ENCODE data around the gene MUC6. TPM values are rescaled to one million over a fixed set of nuclear protein-coding genes. Genes with fewer than 3 reads are reported as not detected.

MUC6 gene
- total and polyA plus RNA-seq, 10 of the 15 experiments (the other 5 are each of a cell fraction or from before 2014, with no cell fraction given) = 0.03 TPM; not detected in 8

- CTCF ChIA-PET = no interaction called here
- RAD21 ChIA-PET (ENCODE audit: unreplicated experiment) = no interaction called here
- intact Hi-C loops (cut with micrococcal nuclease; ENCODE audit: unreplicated experiment) (no loop called here), in situ Hi-C loops (cut with MboI) (no loop called here)
- no peaks in the 10 kb centered on the region for H3K9me3 ChIP-seq (replicated peaks; ENCODE audit: control insufficient read depth, insufficient read depth, low read length)
- H4K20me1 ChIP-seq (ENCODE audit: control insufficient read depth, insufficient read depth) = no peaks in the 10 kb centered on the region
- H3K9ac ChIP-seq (ENCODE audit: control insufficient read depth, insufficient read depth, low read length) = no peak overlapping the region
- DNase-seq (ENCODE audit: low read depth, low spot score) (no peak), ATAC-seq (peak; percentile 78), FAIRE-seq (no peak)
- peaks cover 7 to 20% of the 10 kb centered on the region in 2 experiments; a peak in 3 of 4 replicates for H3K36me3 ChIP-seq (ENCODE audit: control insufficient read depth in 2 of 2, insufficient read depth in 2 of 2, low read length in 1 of 2)
- SMC1A ChIA-PET (ENCODE audit: uncharacterized antibody, unreplicated experiment) = no interaction called here
- WGBS (ENCODE audit: insufficient coverage, insufficient replicate concordance, low lambda C conversion rate, missing lambda C conversion rate) = 39% methylated on average over 10 of the region's 10 CpGs
- no peak overlapping the region for H3K4me3 ChIP-seq
- no peaks in the 10 kb centered on the region for H3K79me2 ChIP-seq (ENCODE audit: control insufficient read depth, insufficient read depth, low read length)
- peaks cover 19% of the 10 kb centered on the region for H3K4me1 ChIP-seq (ENCODE audit: control insufficient read depth, insufficient read depth, low read length)
- 0 out of 2 replicates have a peak overlapping the region, but pooled peaks have one; percentile 30 for H3K4me2 ChIP-seq (ENCODE audit: control insufficient read depth, insufficient read depth)
- BruUV-seq (replicated peaks) = no TSS peak
- H3K27ac ChIP-seq (ENCODE audit: control insufficient read depth, insufficient read depth) = peak overlapping the region; percentile 46
- POLR2A ChIA-PET = interaction anchor here (0.5 kb wide), 2 partner anchors 69 to 140 kb away, joined by 4 to 7 read pairs; no protein-coding TSS in a partner anchor
- no peak overlapping the region for H2AFZ ChIP-seq (ENCODE audit: control insufficient read depth, low read depth, low read length)
- no peaks in the 10 kb centered on the region for H3K27me3 ChIP-seq (replicated peaks in 1 of 2; ENCODE audit: control insufficient read depth in 2 of 2, insufficient read depth in 2 of 2, low read length in 1 of 2)
- TF ChIP-seq, protein P1, sequence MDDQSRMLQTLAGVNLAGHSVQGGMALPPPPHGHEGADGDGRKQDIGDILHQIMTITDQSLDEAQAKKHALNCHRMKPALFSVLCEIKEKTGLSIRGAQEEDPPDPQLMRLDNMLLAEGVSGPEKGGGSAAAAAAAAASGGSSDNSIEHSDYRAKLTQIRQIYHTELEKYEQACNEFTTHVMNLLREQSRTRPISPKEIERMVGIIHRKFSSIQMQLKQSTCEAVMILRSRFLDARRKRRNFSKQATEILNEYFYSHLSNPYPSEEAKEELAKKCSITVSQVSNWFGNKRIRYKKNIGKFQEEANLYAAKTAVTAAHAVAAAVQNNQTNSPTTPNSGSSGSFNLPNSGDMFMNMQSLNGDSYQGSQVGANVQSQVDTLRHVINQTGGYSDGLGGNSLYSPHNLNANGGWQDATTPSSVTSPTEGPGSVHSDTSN (IDR thresholded peaks at IDR 0.05; ENCODE audit: insufficient replicate concordance, low read depth, low read length) = no peak
- TF ChIP-seq SMARCA5 (IDR thresholded peaks at IDR 0.05) (no peak), WRNIP1 (IDR thresholded peaks at IDR 0.05; ENCODE audit: borderline replicate concordance, low read depth, low read length) (no peak), SUZ12 (IDR thresholded peaks at IDR 0.05; ENCODE audit: unreplicated experiment) (no peak), SRF (IDR thresholded peaks at IDR 0.05; ENCODE audit: low read depth in 2 of 2, low read length in 2 of 2) (no peak), RAD51 (IDR thresholded peaks at IDR 0.05) (no peak), CHD2 (IDR thresholded peaks at IDR 0.05; ENCODE audit: borderline replicate concordance, low read depth, low read length) (no peak), NR2C2 (IDR thresholded peaks at IDR 0.05; ENCODE audit: borderline replicate concordance, control insufficient read depth, insufficient read length, low read depth) (no peak), ETV6 (conservative IDR thresholded peaks at IDR 0.05 in 1 of 2, IDR thresholded peaks at IDR 0.05 in 1 of 2; ENCODE audit: borderline replicate concordance in 1 of 2, low read depth in 1 of 2) (no peak), ELK1 (IDR thresholded peaks at IDR 0.05; ENCODE audit: low read depth, low read length) (no peak), IKZF1 (conservative IDR thresholded peaks at IDR 0.05) (peak; percentile 75), HCFC1 (IDR thresholded peaks at IDR 0.05; ENCODE audit: low read length) (no peak), CREM (IDR thresholded peaks at IDR 0.05; ENCODE audit: low read depth) (peak; percentile 10; the same call in 1 of the 2 replicates), ZSCAN29 (IDR thresholded peaks at IDR 0.05) (no peak), POU2F2 (IDR thresholded peaks at IDR 0.05; ENCODE audit: borderline replicate concordance, low read depth, low read length) (no peak)
- TF ChIP-seq, protein P2, sequence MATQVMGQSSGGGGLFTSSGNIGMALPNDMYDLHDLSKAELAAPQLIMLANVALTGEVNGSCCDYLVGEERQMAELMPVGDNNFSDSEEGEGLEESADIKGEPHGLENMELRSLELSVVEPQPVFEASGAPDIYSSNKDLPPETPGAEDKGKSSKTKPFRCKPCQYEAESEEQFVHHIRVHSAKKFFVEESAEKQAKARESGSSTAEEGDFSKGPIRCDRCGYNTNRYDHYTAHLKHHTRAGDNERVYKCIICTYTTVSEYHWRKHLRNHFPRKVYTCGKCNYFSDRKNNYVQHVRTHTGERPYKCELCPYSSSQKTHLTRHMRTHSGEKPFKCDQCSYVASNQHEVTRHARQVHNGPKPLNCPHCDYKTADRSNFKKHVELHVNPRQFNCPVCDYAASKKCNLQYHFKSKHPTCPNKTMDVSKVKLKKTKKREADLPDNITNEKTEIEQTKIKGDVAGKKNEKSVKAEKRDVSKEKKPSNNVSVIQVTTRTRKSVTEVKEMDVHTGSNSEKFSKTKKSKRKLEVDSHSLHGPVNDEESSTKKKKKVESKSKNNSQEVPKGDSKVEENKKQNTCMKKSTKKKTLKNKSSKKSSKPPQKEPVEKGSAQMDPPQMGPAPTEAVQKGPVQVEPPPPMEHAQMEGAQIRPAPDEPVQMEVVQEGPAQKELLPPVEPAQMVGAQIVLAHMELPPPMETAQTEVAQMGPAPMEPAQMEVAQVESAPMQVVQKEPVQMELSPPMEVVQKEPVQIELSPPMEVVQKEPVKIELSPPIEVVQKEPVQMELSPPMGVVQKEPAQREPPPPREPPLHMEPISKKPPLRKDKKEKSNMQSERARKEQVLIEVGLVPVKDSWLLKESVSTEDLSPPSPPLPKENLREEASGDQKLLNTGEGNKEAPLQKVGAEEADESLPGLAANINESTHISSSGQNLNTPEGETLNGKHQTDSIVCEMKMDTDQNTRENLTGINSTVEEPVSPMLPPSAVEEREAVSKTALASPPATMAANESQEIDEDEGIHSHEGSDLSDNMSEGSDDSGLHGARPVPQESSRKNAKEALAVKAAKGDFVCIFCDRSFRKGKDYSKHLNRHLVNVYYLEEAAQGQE (IDR thresholded peaks at IDR 0.05; ENCODE audit: low read depth, low read length) = no peak
- TF ChIP-seq, protein P3, sequence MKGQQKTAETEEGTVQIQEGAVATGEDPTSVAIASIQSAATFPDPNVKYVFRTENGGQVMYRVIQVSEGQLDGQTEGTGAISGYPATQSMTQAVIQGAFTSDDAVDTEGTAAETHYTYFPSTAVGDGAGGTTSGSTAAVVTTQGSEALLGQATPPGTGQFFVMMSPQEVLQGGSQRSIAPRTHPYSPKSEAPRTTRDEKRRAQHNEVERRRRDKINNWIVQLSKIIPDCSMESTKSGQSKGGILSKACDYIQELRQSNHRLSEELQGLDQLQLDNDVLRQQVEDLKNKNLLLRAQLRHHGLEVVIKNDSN (IDR thresholded peaks at IDR 0.05; ENCODE audit: borderline replicate concordance, extremely low read length, insufficient read depth, low read depth, low read length) = no peak
Measured at GRCh38 chr11:996681-997080, 39.8 kb downstream of the MUC6 start.
